WTC11 (cell line): ENCODE measurements around the gene KDM5A.

Experiments used
- CREB1 ChIP-seq: sonication (generic); formaldehyde crosslinking; IDR thresholded peaks from 2 replicates; pipeline ENCODE4 v1.8.0; 2023; ENCODE audit warnings: mild to moderate bottlenecking, missing genetic modification reagents
- CREM ChIP-seq: sonication (generic); formaldehyde crosslinking; IDR thresholded peaks from 2 replicates; pipeline ENCODE4 v1.8.1; 2022; ENCODE audit warnings: mild to moderate bottlenecking, missing genetic modification reagents, moderate library complexity
- CTCF ChIP-seq: fragments of 200-600 bp; IDR thresholded peaks from 2 replicates; pipeline ENCODE4 v1.8.0; 2022; ENCODE audit warnings: antibody characterized with exemption
- ESRRA ChIP-seq: sonication (generic); formaldehyde crosslinking; IDR thresholded peaks from 2 replicates; pipeline ENCODE4 v1.8.1; 2022; ENCODE audit warnings: mild to moderate bottlenecking, missing genetic modification reagents, borderline replicate concordance
- GABPB1 ChIP-seq: sonication (generic); formaldehyde crosslinking; IDR thresholded peaks from 2 replicates; pipeline ENCODE4 v1.8.1; 2023; ENCODE audit warnings: mild to moderate bottlenecking, missing genetic modification reagents
- HMGXB4 ChIP-seq: sonication (generic); formaldehyde crosslinking; IDR thresholded peaks from 2 replicates; pipeline ENCODE4 v1.8.1; 2023; ENCODE audit warnings: mild to moderate bottlenecking, moderate library complexity, missing genetic modification reagents
- KAT7 ChIP-seq: sonication (generic); formaldehyde crosslinking; IDR thresholded peaks from 2 replicates; pipeline ENCODE4 v1.8.1; 2023; ENCODE audit warnings: missing genetic modification reagents, mild to moderate bottlenecking, borderline replicate concordance
- MXD4 ChIP-seq: fragments of 250-450 bp; sonication (Bioruptor Pico); IDR thresholded peaks from 2 replicates; pipeline ENCODE4 v1.8.0; 2021; ENCODE audit warnings: mild to moderate bottlenecking, moderate library complexity, borderline replicate concordance

- TF ChIP-seq CTCF (no peak), HMGXB4 (CRISPR knock-in tag) (no peak), ESRRA (no peak), MXD4 (CRISPR knock-in tag) (no peak), KAT7 (CRISPR knock-in tag) (no peak), CREB1 (no peak), CREM (CRISPR knock-in tag) (no peak), GABPB1 (CRISPR knock-in tag) (no peak)
These were observed 155.1 kb downstream of the KDM5A start for GRCh38 chr12:234019-234418.
